Stimulated activated CD8-positive, alpha-beta memory T cell treated with anti-CD3 and anti-CD28 coated beads, Interleukin-2, amount 100 ng/mL, for 48 hours (primary cell): Measurements from ENCODE around the gene HPSE2.
"Not testable (repeated sequence)": the region's sequence is repeated elsewhere in the genome, so short reads cannot be mapped to it uniquely, and the experiment has no call there.

Experiments used
- DNase-seq, 2 donors: peaks; one replicate each; pipeline ENCODE4 v3.0.0-alpha.2; 2020; ENCODE audit warnings: low read depth in 2 of 2

The HPSE2 gene

DNA sequence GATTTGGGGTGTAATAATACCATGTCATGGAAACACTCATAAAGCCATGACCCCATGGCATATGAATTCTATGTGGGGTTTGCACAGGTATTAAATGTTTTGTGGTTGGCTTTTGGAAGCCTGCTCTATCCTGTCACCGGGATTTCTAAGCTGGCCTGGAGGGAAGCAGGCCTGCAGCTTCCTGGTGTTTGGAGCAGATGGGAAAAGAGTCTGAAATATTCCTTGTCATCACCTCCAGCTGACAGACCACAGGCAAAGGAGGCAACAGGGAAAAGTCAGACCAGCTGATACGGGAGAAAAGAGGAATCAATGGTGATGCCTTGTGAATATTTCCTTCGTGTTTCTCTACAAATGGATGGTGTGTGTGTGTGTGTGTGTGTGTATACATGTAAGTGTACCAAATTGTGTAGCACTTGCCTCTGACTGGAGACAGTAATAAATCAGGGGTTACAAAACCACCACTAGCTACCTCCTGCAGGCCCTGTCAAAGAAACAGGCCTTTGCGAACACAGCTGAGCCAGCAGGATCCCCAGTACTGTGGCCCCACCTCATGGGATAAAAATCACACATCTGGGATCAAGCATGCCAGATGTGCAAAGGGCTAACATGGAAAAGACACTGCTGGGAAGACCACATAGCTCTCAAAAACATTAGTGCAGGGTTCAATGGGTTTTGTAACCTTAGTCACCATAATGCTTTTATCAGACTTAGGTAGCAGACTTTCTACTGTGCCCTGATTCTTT, 668.1 kb downstream of the HPSE2 start:
- no peak for DNase-seq

- no peak for DNase-seq
Measured at GRCh38 chr10:98563811-98564210, 671.8 kb downstream of the HPSE2 start.

DNA sequence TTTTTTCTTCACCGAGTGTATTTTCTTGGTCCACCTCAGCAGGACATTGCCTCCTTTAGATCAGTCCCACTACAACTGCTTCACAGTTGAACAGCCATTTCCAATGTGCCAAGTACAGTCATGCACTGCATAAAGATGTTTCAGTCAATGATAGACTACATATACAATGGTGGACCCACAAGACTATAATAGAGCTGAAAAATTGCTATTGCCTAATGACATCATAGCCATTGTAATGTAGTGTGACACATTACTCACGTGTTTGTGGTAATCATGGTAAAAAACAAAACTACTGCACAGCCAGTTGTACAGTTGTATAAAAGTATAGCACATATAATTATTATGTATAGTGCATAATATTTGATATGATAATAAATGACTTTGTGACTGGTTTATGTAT, 675.1 kb downstream of the HPSE2 start:
- DNase-seq = no peak

GRCh38 chr10:98556061-98556460, 679.6 kb downstream of the HPSE2 start:
- DNase-seq = no peak

- no peak for DNase-seq
Measured at GRCh38 chr10:98555021-98555619, 680.5 kb downstream of the HPSE2 start.

DNA sequence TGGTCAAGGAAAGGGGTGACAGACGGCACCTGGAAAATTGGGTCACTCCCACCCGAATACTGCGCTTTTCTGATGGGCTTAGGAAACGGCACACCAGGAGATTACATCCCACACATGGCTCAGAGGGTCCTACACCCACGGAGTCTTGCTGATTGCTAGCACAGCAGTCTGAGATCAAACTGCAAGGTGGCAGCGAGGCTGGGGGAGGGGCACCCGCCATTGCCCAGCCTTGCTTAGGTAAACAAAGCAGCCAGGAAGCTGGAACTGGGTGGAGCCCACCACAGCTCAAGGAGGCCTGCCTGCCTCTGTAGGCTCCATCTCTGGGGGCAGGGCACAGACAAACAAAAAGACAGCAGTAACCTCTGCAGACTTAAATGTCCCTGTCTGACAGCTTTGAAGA, 694.1 kb downstream of the HPSE2 start:
- DNase-seq = not testable (repeated sequence)

- DNase-seq = no peak
Measured at GRCh38 chr10:98539578-98539977, 696.1 kb downstream of the HPSE2 start.

GRCh38 chr10:98538472-98538871, 697.2 kb downstream of the HPSE2 start:
- DNase-seq = no peak

DNA sequence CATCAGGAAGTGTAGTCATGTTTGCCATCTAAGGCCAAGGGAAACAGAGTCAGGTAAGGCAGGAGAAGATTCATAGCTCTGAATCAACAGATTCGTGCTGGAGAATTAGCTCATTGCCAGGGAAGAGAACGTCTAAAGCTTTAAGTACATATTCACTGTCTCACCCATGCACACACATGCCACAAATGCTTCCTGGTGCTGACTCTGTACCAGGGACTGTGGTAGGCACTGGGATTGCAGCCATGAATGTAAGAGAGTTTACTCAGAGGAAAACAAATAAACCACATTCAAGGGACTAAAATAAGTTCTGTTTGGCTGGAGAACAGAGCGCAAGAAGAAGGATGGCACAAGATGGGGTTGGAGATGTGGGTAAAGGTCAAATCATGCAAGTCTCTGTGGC, 699.1 kb downstream of the HPSE2 start:
- no peak for DNase-seq

DNA sequence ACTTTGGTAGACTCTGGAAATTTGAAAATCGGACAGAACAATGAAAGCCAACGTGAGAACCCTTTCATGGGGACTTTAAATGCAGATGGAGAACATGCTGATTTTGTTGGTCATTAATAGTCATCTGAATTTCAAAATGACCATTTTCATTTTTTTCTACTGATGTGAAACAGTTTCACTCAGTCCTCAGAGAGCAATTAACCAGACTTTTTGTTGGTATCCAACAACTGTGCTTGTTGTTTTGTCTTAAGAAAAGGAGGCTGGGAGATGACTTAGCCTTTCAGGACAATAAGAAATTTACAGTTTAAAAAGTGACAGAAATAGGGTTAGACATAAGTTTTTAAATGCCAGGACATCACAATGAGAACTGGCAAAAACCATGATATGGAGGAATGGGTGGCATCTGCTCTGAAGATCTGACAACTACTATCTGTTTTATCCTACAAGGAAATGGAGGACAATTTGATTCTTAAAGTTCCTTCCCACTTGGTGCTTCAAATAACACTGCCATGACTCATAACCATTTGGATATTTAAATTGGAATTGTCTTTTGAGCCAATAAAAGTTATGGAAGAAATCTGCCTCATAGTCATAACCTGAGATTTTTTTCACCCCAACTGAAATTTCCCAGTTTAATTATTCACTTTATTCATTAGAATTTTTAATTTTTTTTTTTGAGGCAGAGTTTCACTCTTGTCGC, 701.8 kb downstream of the HPSE2 start:
- DNase-seq = no peak

GRCh38 chr10:98533241-98533640, 702.4 kb downstream of the HPSE2 start:
- DNase-seq = no peak

- DNase-seq = no peak
Measured at GRCh38 chr10:98528805-98529183, 706.9 kb downstream of the HPSE2 start.

DNA sequence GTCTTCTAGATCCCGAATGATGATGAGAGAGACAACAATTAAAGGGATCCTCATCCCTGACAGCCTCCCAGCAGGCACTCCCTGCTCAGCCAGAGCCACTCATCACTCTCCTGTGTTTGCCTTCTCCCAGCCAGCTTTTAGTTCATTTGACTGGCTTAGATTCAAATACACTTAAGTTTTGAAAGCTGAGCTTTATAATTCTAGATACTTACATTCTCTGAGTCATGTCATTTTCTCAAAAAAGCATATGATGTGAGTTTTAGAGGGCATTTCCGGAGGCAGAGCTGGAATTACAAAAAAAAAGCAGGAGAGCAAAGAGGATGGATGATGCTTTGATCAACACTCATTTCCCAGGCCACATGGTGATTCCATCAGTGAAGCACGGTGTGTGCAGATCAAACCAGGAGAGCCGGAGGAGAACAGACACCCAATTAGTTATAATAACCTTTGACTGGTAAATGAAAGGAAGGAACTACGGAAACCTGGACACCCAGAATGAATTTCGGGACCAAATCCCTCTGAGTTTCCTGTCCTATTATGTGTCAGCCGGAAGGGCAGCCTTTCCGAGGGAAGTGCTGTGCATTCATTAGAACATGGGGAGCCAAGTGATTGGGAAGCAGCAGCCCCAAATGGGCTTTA, 707.4 kb downstream of the HPSE2 start:
- no peak for DNase-seq

DNA sequence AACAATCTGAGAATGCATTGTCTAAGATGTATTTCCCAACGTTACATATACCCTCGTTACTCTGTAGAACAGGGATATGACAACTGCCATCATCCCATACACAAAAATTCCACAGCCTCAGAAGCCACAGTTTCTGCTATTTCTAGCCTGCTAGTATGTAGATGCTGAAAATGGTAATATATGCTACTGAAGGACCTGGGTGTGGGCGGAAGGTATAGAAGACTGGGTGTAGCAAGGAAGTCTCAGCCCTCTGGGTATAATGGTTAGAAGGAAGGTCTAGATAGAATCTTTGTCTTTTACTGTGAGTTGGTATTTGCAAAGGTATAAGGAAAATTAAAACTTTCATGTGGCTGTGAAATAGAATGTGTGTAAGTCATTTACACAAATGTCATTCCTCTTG, 709.7 kb downstream of the HPSE2 start:
- DNase-seq = no peak

DNA sequence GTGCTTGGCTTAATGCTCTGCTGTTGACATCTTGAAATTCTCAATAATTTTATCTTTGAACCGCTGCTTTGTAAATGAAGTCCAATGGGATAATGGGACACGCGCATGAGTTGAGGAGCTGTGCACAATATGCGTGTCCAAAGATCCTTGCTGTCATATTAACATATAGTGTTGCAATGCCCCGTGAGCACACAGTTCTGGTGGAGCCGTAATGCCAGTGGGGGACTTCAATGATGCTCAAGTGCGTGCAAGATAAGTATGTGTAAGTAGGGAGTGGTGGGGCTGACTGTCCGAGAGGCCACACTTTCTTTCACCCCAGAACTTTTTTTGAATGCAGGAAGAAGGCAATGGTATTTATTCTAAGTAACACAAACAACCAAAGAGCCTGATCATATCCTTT, 711.5 kb downstream of the HPSE2 start:
- DNase-seq = no peak

DNA sequence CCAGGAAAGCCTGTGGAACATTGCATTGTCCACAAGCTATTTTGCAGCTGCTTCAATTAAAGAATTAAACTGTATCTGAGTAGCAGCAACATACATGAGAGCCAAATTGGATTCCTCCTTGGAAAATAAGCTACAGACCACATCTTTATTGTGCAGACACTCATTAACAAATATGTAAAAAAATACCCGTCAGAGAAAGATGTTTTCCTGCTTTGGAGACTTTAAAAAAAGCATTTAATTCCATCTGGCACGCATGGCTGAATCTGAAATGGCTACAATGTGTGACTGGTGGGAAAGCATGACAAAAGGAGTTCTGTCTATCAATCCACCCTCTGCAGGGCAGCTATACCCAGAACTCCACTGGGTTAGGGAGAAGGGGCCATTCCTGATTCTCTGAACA, 715.8 kb downstream of the HPSE2 start:
- DNase-seq = no peak

GRCh38 chr10:98517672-98518071, 718.0 kb downstream of the HPSE2 start:
- no peak for DNase-seq

DNA sequence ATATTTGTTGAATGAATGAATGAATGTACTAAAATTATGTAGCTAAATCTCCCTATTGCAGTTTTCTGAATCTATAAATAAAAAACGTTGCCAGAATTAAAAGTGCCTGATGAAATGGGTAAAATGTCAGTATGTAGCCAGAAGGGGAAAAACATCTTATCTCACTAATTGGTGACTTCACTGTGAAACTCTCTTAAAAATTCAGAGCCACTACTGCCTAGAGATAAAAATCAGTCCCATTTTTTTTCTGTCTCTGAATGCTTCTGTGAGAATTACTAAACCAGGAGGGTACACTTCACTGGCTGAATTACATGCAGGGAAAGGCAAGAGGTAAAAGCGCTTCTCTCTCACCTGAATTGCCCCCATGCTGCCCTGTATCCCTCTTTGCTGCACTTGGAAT, 719.3 kb downstream of the HPSE2 start:
- DNase-seq = no peak

DNA sequence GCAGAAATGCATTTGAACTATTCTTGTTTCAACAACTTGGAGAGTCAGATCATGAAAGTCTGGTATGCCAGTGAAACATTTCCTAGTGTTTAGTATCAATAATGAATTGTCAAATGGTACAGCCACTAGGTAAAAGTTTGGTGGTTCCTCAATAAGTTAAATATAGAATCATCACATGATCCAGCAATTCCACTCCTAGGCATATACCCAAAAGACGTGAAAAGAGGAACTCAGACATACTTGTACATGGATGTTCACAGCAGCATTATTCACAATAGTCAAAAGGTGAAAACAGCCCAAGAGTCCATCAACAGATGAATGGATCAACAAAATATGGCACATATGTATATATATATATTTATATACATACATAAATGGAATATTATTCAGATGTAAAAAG, 721.9 kb downstream of the HPSE2 start:
- no peak for DNase-seq

DNA sequence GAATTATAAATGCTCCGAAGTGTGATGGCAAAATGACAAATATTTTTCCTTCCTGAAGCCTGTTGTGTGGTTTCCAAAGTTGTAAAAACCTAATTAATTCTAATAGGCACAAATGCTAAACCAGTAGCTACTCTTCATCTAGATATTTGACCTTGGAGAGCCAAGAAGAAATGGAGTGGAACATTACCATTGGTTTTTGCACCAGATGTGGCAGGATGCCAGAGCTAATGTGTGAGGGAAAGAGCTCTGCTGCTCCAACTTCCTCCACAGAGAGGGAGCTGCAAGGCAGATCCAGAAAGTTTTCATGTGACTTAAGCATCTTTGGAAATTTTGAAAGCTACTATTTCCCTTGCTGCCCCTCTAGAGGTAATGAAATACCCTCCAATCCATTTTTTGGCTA, 723.8 kb downstream of the HPSE2 start:
- no peak for DNase-seq

GRCh38 chr10:98510412-98510995, 725.1 kb downstream of the HPSE2 start:
- DNase-seq = no peak

GRCh38 chr10:98509745-98510144, 725.9 kb downstream of the HPSE2 start:
- DNase-seq = no peak
